H1 (cell line): ENCODE results near the gene MAPK8IP1. TPM values are rescaled to one million over a fixed set of nuclear protein-coding genes. Genes with fewer than 3 reads are reported as not detected.

Experiments used
- CHD1 ChIP-seq: IDR thresholded peaks from 2 replicates; pipeline ENCODE4 v1.6.1; 2012; ENCODE audit warnings: low read depth, low read length, improper control_type of control experiment
- KDM4A ChIP-seq: IDR thresholded peaks from one replicate; pipeline ENCODE4 v1.7.1; 2012; ENCODE audit warnings: low read depth, mild to moderate bottlenecking, moderate library complexity, low read length, inconsistent platforms; ENCODE audit not compliant: severe bottlenecking
- SIX5 ChIP-seq: IDR thresholded peaks from 2 replicates; pipeline ENCODE4 v1.6.1; 2011; ENCODE audit warnings: mild to moderate bottlenecking, low read depth, low read length
- polyA plus RNA-seq, 7 experiments: library from polyadenylated mRNA; depleted of rRNA in 3 of 7; stranded (reverse) in 5 of 7; unstranded in 2 of 7; fragments of >200 nt in 5 of 7; fragments of 200-250 nt in 2 of 7; gene quantifications; 1 replicate in 5 of 7; 2 replicates in 1 of 7; 4 replicates in 1 of 7; pipeline versions ENCODE4 v1.2.1 to v1.2.3, GENCODE V29; 2011 to 2013; ENCODE audit warnings: missing spikeins in 2 of 7, mixed read lengths in 2 of 7
- total RNA-seq: library from RNA; stranded (reverse); fragmentation: NEBNext Ultra II Directional; extraction: Animal tissue kit (Norgen Biotek cat#: 25700); gene quantifications from 2 replicates; pipeline ENCODE4 v1.2.1, GENCODE V29; 2021

MAPK8IP1 gene
- total and polyA plus RNA-seq, 2 of the 8 experiments (the other 6 are each of a cell fraction or from before 2014, with no cell fraction given): 32.4 to 40.1 TPM

DNA sequence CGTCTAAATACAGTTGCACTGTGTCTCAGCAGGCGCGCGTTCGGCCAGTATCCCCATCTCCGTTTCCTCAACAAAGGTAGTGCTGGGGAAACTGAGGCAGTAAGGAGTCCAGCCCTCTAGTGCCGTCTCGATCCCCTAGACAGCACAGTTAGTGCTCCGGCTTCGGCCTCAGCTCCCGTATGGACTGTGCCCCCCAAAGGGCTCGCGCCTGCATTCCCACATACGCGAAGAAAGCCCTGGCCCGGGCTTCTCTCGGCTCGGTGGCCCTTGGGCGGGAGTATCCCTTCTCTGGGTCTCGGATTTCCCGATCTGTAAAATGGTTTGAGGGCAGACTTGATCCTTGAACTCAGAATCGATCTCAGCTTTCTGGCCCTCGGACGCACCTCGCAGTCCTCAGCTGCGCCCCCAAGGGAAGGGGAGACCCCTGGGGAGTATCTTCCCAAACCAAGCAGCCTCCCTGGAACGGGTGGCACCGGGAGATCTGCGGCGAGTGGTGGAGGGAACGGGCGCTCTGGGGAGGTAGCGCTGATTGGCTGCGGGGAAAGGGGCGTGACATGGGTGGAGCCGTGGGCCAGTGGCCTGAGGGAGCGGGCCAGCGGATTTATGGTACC is 33.0 kb downstream of the MAPK8IP1 start (continued):
- no peak for TF ChIP-seq CHD1
- no peak for TF ChIP-seq SIX5
- TF ChIP-seq KDM4A: no peak
